Adrenal gland (tissue), 12 donors: ENCODE measurements around the gene GRAP2. TPM values are rescaled to one million over a fixed set of nuclear protein-coding genes. Genes with fewer than 3 reads are reported as not detected.

Experiments
- DNase-seq, 7 donors: peaks; one replicate each; pipeline ENCODE4 v3.0.0-alpha.2; 2019 to 2020
- H3K27ac ChIP-seq, 5 donors: fragments of 200-600 bp; sonication (generic) in 4 of 5; 1 replicate in 3 of 5; 2 replicates in 2 of 5; pipeline versions ENCODE4 v1.5.1 to v1.8.0; 2016 to 2020; ENCODE audit warnings: mild to moderate bottlenecking in 1 of 5
- H3K27me3 ChIP-seq: fragments of 200-600 bp; 2 replicates; pipeline ENCODE4 v1.8.0; 2021
- H3K36me3 ChIP-seq, 2 donors: fragments of 200-600 bp; replicated peaks in 1 of 2; 1 replicate in 1 of 2; 2 replicates in 1 of 2; pipeline versions ENCODE4 v1.5.1 to v1.8.0; 2018 to 2022
- H3K4me1 ChIP-seq, 2 donors: fragments of 200-600 bp; replicated peaks in 1 of 2; 1 replicate in 1 of 2; 2 replicates in 1 of 2; pipeline versions ENCODE4 v1.5.1 to v1.8.0; 2018 to 2021
- H3K4me3 ChIP-seq, 4 donors: fragments of 200-600 bp; sonication (generic) in 3 of 4; one replicate each; pipeline ENCODE4 v1.5.1; 2016 to 2018
- H3K9me3 ChIP-seq, 3 donors: fragments of 200-600 bp; sonication (generic) in 1 of 3; replicated peaks in 1 of 3; 1 replicate in 2 of 3; 2 replicates in 1 of 3; pipeline versions ENCODE4 v1.5.1 to v1.8.0; 2016 to 2021
- POLR2A ChIP-seq, 2 donors: fragments of 450-650 bp; IDR thresholded peaks; one replicate each; pipeline ENCODE4 v1.6.1; 2017; ENCODE audit warnings: antibody characterized with exemption in 2 of 2, mild to moderate bottlenecking in 2 of 2, moderate library complexity in 1 of 2
- WGBS, 4 donors: extraction: QIAGEN DNeasy Blood & Tissue Kit in 2 of 4; methylation state at CpG; one replicate each; pipeline versions ENCODE4 v1.1.5 to v1.1.7; 2013 to 2017; 5-methylcytosine and 5-hydroxymethylcytosine counted together
- intact Hi-C, 2 donors: fragments of 100-400 bp; cut with DNase I; formaldehyde crosslinking; loops; one replicate each; pipeline versions ENCODE4 v1.14.1 to v1.15.0; 2022 to 2023
- polyA plus RNA-seq, 3 donors: library from polyadenylated mRNA; stranded (reverse); fragments of 200-250 nt in 2 of 3; fragments of 350-450 nt in 1 of 3; fragmentation: Illumina TruSeq in 1 of 3; extraction: RNeasy Lipid Tissue Mini Kit (QIAGEN cat#74804) in 1 of 3; gene quantifications; one replicate each; pipeline ENCODE4 v1.2.3, GENCODE V29; 2013 to 2014
- total RNA-seq, 9 donors: library from RNA; depleted of rRNA in 4 of 9; stranded (reverse); fragments of >200 nt in 4 of 9; fragments of 120-200 nt in 1 of 9; fragmentation: NEBNext Ultra II Directional in 1 of 9; extraction: Animal tissue kit (Norgen Biotek cat#: 25700) in 1 of 9; gene quantifications; one replicate each; pipeline versions ENCODE4 v1.1.0 to v1.2.4, GENCODE V29; 2013 to 2023
- TF ChIP-seq, protein P1 (sequence below), 6 experiments: fragments of 450-650 bp in 4 of 6; fragments of 200-600 bp in 2 of 6; sonication (generic) in 1 of 6; IDR thresholded peaks; 1 replicate in 5 of 6; 2 replicates in 1 of 6; pipeline versions ENCODE4 v1.5.1 to v1.8.0; 2016 to 2021; ENCODE audit warnings: antibody characterized with exemption in 6 of 6, mild to moderate bottlenecking in 2 of 6, moderate library complexity in 1 of 6
- donor health status: healthy with polysubstance abuse.
- donor health status: Bipolar disorder and iron deficiency.
- donor health status: DM: yes; HTN: yes; CAD: no.
- donor health status: DM: no; HTN: no; CAD: no.
- donor health status: DM: no; HTN: no; CAD: no.
- donor health status: DM: yes; HTN: yes; CAD: no.

Gene GRAP2
- total and polyA plus RNA-seq, 12 donors, result 0.28 to 1.7 (median 0.61) TPM; not detected in 1

DNA sequence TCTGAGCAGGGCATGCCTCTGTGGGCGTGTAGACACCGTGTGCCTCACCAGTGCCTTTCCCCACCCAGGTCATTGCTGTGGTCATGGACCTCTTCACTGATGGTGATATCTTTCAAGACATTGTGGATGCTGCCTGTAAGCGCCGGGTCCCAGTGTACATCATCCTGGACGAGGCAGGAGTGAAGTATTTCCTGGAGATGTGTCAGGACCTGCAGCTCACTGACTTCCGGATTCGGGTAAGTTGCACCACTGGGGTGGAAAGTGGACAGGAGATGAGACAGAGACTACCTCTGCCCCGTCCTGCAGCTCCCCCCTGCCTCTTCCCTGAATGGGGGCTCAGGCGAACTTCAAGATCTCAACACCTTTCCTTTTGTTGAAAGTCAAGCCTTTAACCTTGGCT, 118.2 kb downstream of the GRAP2 start:
- DNase-seq, result no peak
- TF ChIP-seq POLR2A (IDR thresholded peaks at IDR 0.05), result no peak
- TF ChIP-seq, protein P1, sequence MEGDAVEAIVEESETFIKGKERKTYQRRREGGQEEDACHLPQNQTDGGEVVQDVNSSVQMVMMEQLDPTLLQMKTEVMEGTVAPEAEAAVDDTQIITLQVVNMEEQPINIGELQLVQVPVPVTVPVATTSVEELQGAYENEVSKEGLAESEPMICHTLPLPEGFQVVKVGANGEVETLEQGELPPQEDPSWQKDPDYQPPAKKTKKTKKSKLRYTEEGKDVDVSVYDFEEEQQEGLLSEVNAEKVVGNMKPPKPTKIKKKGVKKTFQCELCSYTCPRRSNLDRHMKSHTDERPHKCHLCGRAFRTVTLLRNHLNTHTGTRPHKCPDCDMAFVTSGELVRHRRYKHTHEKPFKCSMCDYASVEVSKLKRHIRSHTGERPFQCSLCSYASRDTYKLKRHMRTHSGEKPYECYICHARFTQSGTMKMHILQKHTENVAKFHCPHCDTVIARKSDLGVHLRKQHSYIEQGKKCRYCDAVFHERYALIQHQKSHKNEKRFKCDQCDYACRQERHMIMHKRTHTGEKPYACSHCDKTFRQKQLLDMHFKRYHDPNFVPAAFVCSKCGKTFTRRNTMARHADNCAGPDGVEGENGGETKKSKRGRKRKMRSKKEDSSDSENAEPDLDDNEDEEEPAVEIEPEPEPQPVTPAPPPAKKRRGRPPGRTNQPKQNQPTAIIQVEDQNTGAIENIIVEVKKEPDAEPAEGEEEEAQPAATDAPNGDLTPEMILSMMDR (IDR thresholded peaks at IDR 0.05), result no peak
- 83 to 93% (median 87%) methylated on average over 7 to 9 of the region's 9 CpGs for WGBS, 4 donors
- H3K4me3 ChIP-seq, result no peak overlapping the region
- no peaks in the 10 kb centered on the region for H3K9me3 ChIP-seq
- no peaks in the 10 kb centered on the region for H3K4me1 ChIP-seq
- H3K27me3 ChIP-seq, result no peaks in the 10 kb centered on the region
- no peak overlapping the region for H3K27ac ChIP-seq
- intact Hi-C loops, result loop anchor here in 1 of 2 donors (10.0 kb wide), 1 partner anchor 544 kb away; no protein-coding TSS in a partner anchor
- H3K36me3 ChIP-seq, result no peaks in the 10 kb centered on the region

DNA sequence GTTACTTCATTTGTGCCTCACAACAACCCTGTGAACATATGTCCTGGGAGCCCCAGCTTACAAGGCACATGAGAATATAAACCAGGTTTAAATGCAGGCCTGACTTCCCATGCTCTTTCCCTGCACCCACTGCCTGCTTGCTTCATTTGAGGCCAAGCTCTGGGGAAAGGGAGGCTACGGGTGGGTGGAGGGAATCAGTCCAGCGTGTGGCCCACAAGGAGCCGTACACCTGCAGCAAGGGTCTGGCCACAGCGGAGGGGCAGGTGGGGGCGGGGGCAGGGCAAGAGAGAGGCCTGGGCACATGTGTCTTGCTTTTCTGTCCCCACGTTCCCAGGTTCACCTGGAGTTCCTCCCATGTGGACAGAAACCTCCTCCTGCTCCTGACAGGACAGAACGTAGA, 120.1 kb downstream of the GRAP2 start:
- Histone ChIP-seq H3K27ac (no peak overlapping the region), H3K27me3 (no peaks in the 10 kb centered on the region), H3K4me3 (no peak overlapping the region), H3K36me3 (no peaks in the 10 kb centered on the region), H3K4me1 (peaks cover 0 to 5% of the 10 kb centered on the region in 2 donors), H3K9me3 (no peaks in the 10 kb centered on the region)
- TF ChIP-seq, protein P1 (IDR thresholded peaks at IDR 0.05), result no peak
- TF ChIP-seq POLR2A (IDR thresholded peaks at IDR 0.05), result no peak
- 77 to 100% (median 85%) methylated on average over 3 to 7 of the region's 7 CpGs for whole genome bisulfite sequencing, 4 donors
- no peak for DNase-seq
- intact Hi-C loops, result loop anchor here in 1 of 2 donors (5.0 kb wide), 2 partner anchors 399 to 469 kb away; no protein-coding TSS in a partner anchor

DNA sequence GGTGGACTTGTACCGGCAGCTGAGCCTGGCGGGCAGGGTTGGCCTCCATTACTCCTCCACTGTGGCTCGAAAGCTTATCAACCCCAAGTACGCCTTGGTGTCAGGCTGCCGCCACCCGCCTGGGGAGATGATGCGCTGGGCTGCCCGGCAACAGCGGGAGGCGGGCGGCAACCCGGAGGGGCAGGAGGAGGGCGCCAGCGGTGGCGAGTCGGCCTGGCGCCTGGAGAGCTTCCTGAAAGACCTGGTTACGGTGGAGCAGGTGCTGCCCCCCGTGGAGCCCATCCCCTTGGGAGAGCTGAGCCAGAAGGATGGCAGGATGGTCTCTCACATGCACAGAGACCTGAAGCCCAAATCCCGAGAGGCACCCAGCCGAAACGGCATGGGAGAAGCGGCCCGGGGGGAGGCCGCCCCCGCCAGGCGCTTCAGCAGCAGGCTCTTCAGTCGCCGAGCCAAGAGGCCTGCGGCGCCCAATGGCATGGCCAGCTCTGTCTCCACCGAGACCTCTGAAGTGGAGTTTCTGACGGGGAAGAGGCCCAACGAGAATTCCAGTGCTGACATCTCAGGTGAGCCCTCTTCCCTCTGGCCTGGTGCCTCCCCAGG, 120.6 kb downstream of the GRAP2 start:
- Histone ChIP-seq H3K4me3 (no peak overlapping the region), H3K4me1 (peaks cover 0 to 5% of the 10 kb centered on the region in 2 donors), H3K9me3 (no peaks in the 10 kb centered on the region), H3K27me3 (no peaks in the 10 kb centered on the region), H3K27ac (no peak overlapping the region), H3K36me3 (no peaks in the 10 kb centered on the region)
- TF ChIP-seq, protein P1 (IDR thresholded peaks at IDR 0.05), result no peak
- no peak for TF ChIP-seq POLR2A (IDR thresholded peaks at IDR 0.05)
- DNase-seq, result no peak
- 85 to 93% (median 91%) methylated on average over 6 to 34 of the region's 34 CpGs for WGBS, 4 donors
- intact Hi-C loops, result loop anchor here in 1 of 2 donors (5.0 kb wide), 2 partner anchors 399 to 469 kb away; no protein-coding TSS in a partner anchor

DNA sequence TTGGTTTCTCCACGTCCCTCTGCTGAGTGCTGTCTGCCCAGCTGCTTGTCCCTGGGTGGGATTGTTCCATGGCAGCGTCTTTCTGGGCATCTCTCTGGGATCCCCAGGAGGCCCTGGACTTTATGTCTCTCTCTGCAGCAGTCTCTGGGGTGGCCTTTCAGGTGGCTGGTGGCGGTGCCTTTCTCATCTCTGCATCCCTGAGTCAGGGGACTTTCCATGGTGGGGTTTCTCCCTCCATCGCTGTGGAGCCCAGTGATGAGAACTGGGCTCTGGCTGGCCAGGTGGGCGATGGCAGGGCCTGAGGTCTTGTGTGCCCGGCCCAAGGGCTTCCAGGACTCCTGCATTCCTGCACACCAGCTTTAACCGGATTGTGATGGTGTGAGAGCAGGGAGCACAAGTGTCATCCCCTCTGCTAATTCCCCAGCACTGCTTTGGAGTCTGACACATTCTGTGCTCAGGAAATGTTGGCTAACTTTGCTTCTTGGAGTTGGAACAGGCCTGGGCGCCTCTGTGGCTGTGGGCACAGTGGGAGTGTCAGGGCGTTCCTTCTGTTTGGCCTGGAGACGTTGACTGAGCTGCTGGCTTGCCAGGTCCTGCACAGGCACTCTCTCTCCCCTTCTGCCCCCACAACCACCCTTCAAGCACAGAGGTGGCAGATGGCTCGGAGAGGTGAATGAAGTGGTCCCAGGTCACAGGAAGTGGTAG, 121.8 kb downstream of the GRAP2 start:
- peaks cover 0 to 5% of the 10 kb centered on the region in 2 donors for H3K4me1 ChIP-seq
- no peak for DNase-seq
- intact Hi-C loops, result loop anchor here in 1 of 2 donors (2.0 to 5.0 kb wide), 3 partner anchors 400 to 486 kb away; no protein-coding TSS in a partner anchor
- WGBS, 4 donors, result 73 to 89% (median 81%) methylated on average over 5 to 11 of the region's 11 CpGs
- TF ChIP-seq POLR2A (IDR thresholded peaks at IDR 0.05), result no peak
- TF ChIP-seq, protein P1 (IDR thresholded peaks at IDR 0.05), result no peak
- H3K9me3 ChIP-seq, result no peaks in the 10 kb centered on the region
- H3K27me3 ChIP-seq, result no peaks in the 10 kb centered on the region
- no peaks in the 10 kb centered on the region for H3K36me3 ChIP-seq
- H3K27ac ChIP-seq, result no peak overlapping the region
- no peak overlapping the region for H3K4me3 ChIP-seq
